Smooth muscle cell (in vitro differentiated cells): ENCODE data around the gene TFAM. TPM values are rescaled to one million over a fixed set of nuclear protein-coding genes. Genes with fewer than 3 reads are reported as not detected.

ENCODE experiments used
- DNase-seq: peaks from one replicate; lab custom pipeline; 2025; ENCODE audit not compliant: unreplicated experiment; lab: John Stamatoyannopoulos, UW
- H2AFZ ChIP-seq: fragments of 200-600 bp; sonication (generic); 2 replicates; pipeline ENCODE4 v1.6.0; 2016; ENCODE audit warnings: antibody characterized with exemption, low read depth, mild to moderate bottlenecking
- H3F3A ChIP-seq: fragments of 200-600 bp; sonication (generic); 2 replicates; pipeline ENCODE4 v1.6.0; 2017; ENCODE audit warnings: antibody characterized with exemption, low read depth
- H3K27ac ChIP-seq: fragments of 200-600 bp; sonication (generic); 2 replicates; pipeline ENCODE4 v1.5.1; 2016; ENCODE audit warnings: low read depth, mild to moderate bottlenecking
- H3K27me3 ChIP-seq: fragments of 200-600 bp; sonication (generic); 2 replicates; pipeline ENCODE4 v1.6.1; 2016; ENCODE audit warnings: low read depth, mild to moderate bottlenecking
- H3K36me3 ChIP-seq: fragments of 200-600 bp; sonication (generic); 2 replicates; pipeline ENCODE4 v1.5.1; 2016; ENCODE audit warnings: low read depth
- H3K4me1 ChIP-seq: fragments of 200-600 bp; sonication (generic); 2 replicates; pipeline ENCODE4 v1.5.1; 2016; ENCODE audit warnings: low read depth
- H3K4me2 ChIP-seq: fragments of 200-600 bp; sonication (generic); 2 replicates; pipeline ENCODE4 v1.6.0; 2016; ENCODE audit warnings: mild to moderate bottlenecking
- H3K4me3 ChIP-seq: fragments of 200-600 bp; sonication (generic); 2 replicates; pipeline ENCODE4 v1.5.1; 2016; ENCODE audit warnings: mild to moderate bottlenecking
- H3K79me2 ChIP-seq: fragments of 200-600 bp; sonication (generic); 2 replicates; pipeline ENCODE4 v1.6.0; 2016; ENCODE audit warnings: low read depth, mild to moderate bottlenecking
- H3K9ac ChIP-seq: fragments of 200-600 bp; sonication (generic); 2 replicates; pipeline ENCODE4 v1.6.0; 2016; ENCODE audit warnings: low read depth
- H3K9me3 ChIP-seq: fragments of 200-600 bp; sonication (generic); replicated peaks from 2 replicates; pipeline ENCODE4 v1.5.1; 2016; ENCODE audit warnings: low read depth
- H4K20me1 ChIP-seq: fragments of 200-600 bp; sonication (generic); 2 replicates; pipeline ENCODE4 v1.6.0; 2016; ENCODE audit warnings: low read depth
- CTCF ChIP-seq: fragments of 200-600 bp; sonication (generic); IDR thresholded peaks from 2 replicates; pipeline ENCODE4 v1.5.1; 2017; ENCODE audit warnings: borderline replicate concordance, mild to moderate bottlenecking, antibody characterized with exemption; ENCODE audit not compliant: insufficient read depth, poor library complexity, severe bottlenecking
- WGBS: methylation state at CpG from one replicate; pipeline ENCODE4 v1.1.7; 2016; ENCODE audit warnings: low lambda C conversion rate; 5-methylcytosine and 5-hydroxymethylcytosine counted together
- polyA plus RNA-seq: library from polyadenylated mRNA; unstranded; fragments of >200 nt; fragmentation: Nextera tagmentation; extraction: Ambion mirVana; gene quantifications from 2 replicates; pipeline ENCODE4 v1.2.1, GENCODE V29; 2016
- total RNA-seq: library from RNA; depleted of rRNA; stranded (reverse); fragments of >200 nt; gene quantifications from 2 replicates; pipeline ENCODE4 v1.2.3, GENCODE V29; 2014

TFAM gene
- total and polyA plus RNA-seq, 2 experiments from 2014 or later, result 14.5 to 21.0 TPM

- Histone ChIP-seq H3K79me2 (no peaks in the 10 kb centered on the region), H2AFZ (no peak overlapping the region), H3K36me3 (no peaks in the 10 kb centered on the region), H3K4me3 (no peak overlapping the region), H4K20me1 (no peaks in the 10 kb centered on the region), H3F3A (peaks cover 8% of the 10 kb centered on the region), H3K27me3 (no peaks in the 10 kb centered on the region), H3K4me2 (no peak overlapping the region), H3K9me3 (no peaks in the 10 kb centered on the region), H3K4me1 (peaks cover 13% of the 10 kb centered on the region), H3K27ac (no peak overlapping the region), H3K9ac (no peak overlapping the region)
- WGBS, result 86% methylated on average over 1 of the region's 1 CpG
- no peak for TF ChIP-seq CTCF
- DNase-seq, result no peak
These were observed 53.8 kb downstream of the TFAM start for GRCh38 chr10:58438986-58439385.

GRCh38 chr10:58439632-58440364, 54.6 kb downstream of the TFAM start:
- Histone ChIP-seq H3K4me3 (no peak overlapping the region), H3K79me2 (no peaks in the 10 kb centered on the region), H3K4me1 (peaks cover 13% of the 10 kb centered on the region), H3K36me3 (no peaks in the 10 kb centered on the region), H3K4me2 (no peak overlapping the region), H4K20me1 (no peaks in the 10 kb centered on the region), H3K27me3 (no peaks in the 10 kb centered on the region), H2AFZ (no peak overlapping the region), H3K9ac (no peak overlapping the region), H3K27ac (no peak overlapping the region), H3K9me3 (no peaks in the 10 kb centered on the region), H3F3A (peaks cover 8% of the 10 kb centered on the region)
- no peak for TF ChIP-seq CTCF
- no peak for DNase-seq
- 94% methylated on average over 5 of the region's 5 CpGs for WGBS

- H3K79me2 ChIP-seq, result no peaks in the 10 kb centered on the region
These were observed 55.3 kb downstream of the TFAM start for GRCh38 chr10:58440484-58440883.

More at GRCh38 chr10:58440484-58440883, 55.3 kb downstream of the TFAM start:
- WGBS, result 0% methylated on average over 1 of the region's 1 CpG
- Histone ChIP-seq H3K36me3 (no peaks in the 10 kb centered on the region), H3K27me3 (no peaks in the 10 kb centered on the region), H3K27ac (no peak overlapping the region), H3F3A (peaks cover 7% of the 10 kb centered on the region), H3K4me1 (peaks cover 12% of the 10 kb centered on the region), H3K9me3 (no peaks in the 10 kb centered on the region), H3K9ac (no peak overlapping the region), H3K4me3 (no peak overlapping the region), H4K20me1 (no peaks in the 10 kb centered on the region), H3K4me2 (no peak overlapping the region), H2AFZ (no peak overlapping the region)
- TF ChIP-seq CTCF, result no peak
- DNase-seq, result no peak
